ENCODE measurements around the gene PPP2R5E.

- no peak for TF ChIP-seq CTCF (IDR thresholded peaks at IDR 0.05)
- no peak for TF ChIP-seq POLR2AphosphoS5 (IDR thresholded peaks at IDR 0.05)
- TF ChIP-seq POLR2A (IDR thresholded peaks at IDR 0.05; ENCODE audit: low read depth): no peak
- TF ChIP-seq EP300 (IDR thresholded peaks at IDR 0.05): no peak
Measured at GRCh38 chr14:63394432-63394831, 148.7 kb downstream of the PPP2R5E start.
